TTC549 (cell line): Measurements from ENCODE around the gene OLFML2A.

Experiments used
- FAIRE-seq: peaks from 2 replicates; lab custom pipeline; 2012; peaks lifted over from hg19 to GRCh38; lab: Jason Lieb, UNC

Gene OLFML2A

GRCh38 chr9:124799274-124800006 is 22.5 kb downstream of the OLFML2A start:
- no peak for FAIRE-seq

- no peak for FAIRE-seq
Measured at GRCh38 chr9:124800306-124801259, 23.6 kb downstream of the OLFML2A start.

GRCh38 chr9:124801356-124801755 is 24.4 kb downstream of the OLFML2A start:
- no peak for FAIRE-seq

- no peak for FAIRE-seq
Measured at GRCh38 chr9:124802426-124802825, 25.5 kb downstream of the OLFML2A start.

GRCh38 chr9:124803911-124804310 is 27.0 kb downstream of the OLFML2A start:
- no peak for FAIRE-seq

- no peak for FAIRE-seq
Measured at GRCh38 chr9:124805186-124805585, 28.3 kb downstream of the OLFML2A start.

- FAIRE-seq: no peak
Measured at GRCh38 chr9:124808246-124808956, 31.5 kb downstream of the OLFML2A start.

GRCh38 chr9:124809211-124809610 is 32.3 kb downstream of the OLFML2A start:
- FAIRE-seq: no peak

- FAIRE-seq: no peak
Measured at GRCh38 chr9:124809741-124810500, 33.0 kb downstream of the OLFML2A start.

GRCh38 chr9:124810663-124811355 is 33.9 kb downstream of the OLFML2A start:
- FAIRE-seq: no peak

- FAIRE-seq: no peak
Measured at GRCh38 chr9:124812441-124812876, 35.5 kb downstream of the OLFML2A start.

GRCh38 chr9:124813041-124813440 is 36.1 kb downstream of the OLFML2A start:
- FAIRE-seq: no peak

- FAIRE-seq: no peak
Measured at GRCh38 chr9:124813501-124814163, 36.7 kb downstream of the OLFML2A start.

- FAIRE-seq: no peak
Measured at GRCh38 chr9:124814164-124814535, 37.2 kb downstream of the OLFML2A start.

GRCh38 chr9:124815601-124816000 is 38.7 kb downstream of the OLFML2A start:
- no peak for FAIRE-seq

GRCh38 chr9:124818431-124819281 is 41.7 kb downstream of the OLFML2A start:
- FAIRE-seq: no peak

- FAIRE-seq: no peak
Measured at GRCh38 chr9:124820698-124821623, 44.0 kb downstream of the OLFML2A start.

GRCh38 chr9:124828489-124829333 is 51.8 kb downstream of the OLFML2A start:
- FAIRE-seq: no peak
